WTC11 (cell line): ENCODE results near the gene NFKB1. TPM values are rescaled to one million over a fixed set of nuclear protein-coding genes. Genes with fewer than 3 reads are reported as not detected.

Experiments used
- ATAC-seq: fragments of 200-7000 bp; cut with Tn5 transposase; 2 replicates; pipeline ENCODE4 v1.10.0; 2021; ENCODE audit warnings: mild to moderate bottlenecking, moderate library complexity
- CTCF ChIA-PET: fragments of 300-600 bp; sonication (Branson Sonifier 250); formaldehyde crosslinking; loops from one replicate; lab custom pipeline; 2021; ENCODE audit warnings: antibody characterized with exemption; lab: Charles Lee
- POLR2A ChIA-PET: fragments of 350-600 bp; sonication (Branson Sonifier 250); formaldehyde crosslinking; loops from one replicate; lab custom pipeline; 2021; ENCODE audit warnings: antibody characterized with exemption; lab: Charles Lee
- DNase-seq: peaks from one replicate; pipeline ENCODE4 v3.0.0; 2021; ENCODE audit warnings: low spot score
- H3K27ac Mint-ChIP-seq: 2 replicates; pipeline ENCODE4 v1.8.0; 2021; ENCODE audit warnings: mixed read lengths
- H3K27me3 Mint-ChIP-seq: 2 replicates; pipeline ENCODE4 v1.8.0; 2021; ENCODE audit warnings: low read depth, mild to moderate bottlenecking, moderate library complexity, mixed read lengths
- H3K36me3 Mint-ChIP-seq: 2 replicates; pipeline ENCODE4 v1.8.0; 2021; ENCODE audit warnings: mixed read lengths
- H3K4me1 Mint-ChIP-seq: 2 replicates; pipeline ENCODE4 v1.8.0; 2022; ENCODE audit warnings: mixed read lengths
- H3K4me3 Mint-ChIP-seq: 2 replicates; pipeline ENCODE4 v1.8.0; 2021; ENCODE audit warnings: mild to moderate bottlenecking, moderate library complexity, mixed read lengths
- H3K9me3 Mint-ChIP-seq: 2 replicates; pipeline ENCODE4 v1.8.0; 2021; ENCODE audit warnings: mixed read lengths
- AFF4 ChIP-seq: sonication (generic); formaldehyde crosslinking; IDR thresholded peaks from 2 replicates; pipeline ENCODE4 v1.8.1; 2023; ENCODE audit warnings: mild to moderate bottlenecking, missing genetic modification reagents, borderline replicate concordance
- AR ChIP-seq: fragments of 250-450 bp; sonication (Bioruptor Pico); IDR thresholded peaks from 2 replicates; pipeline ENCODE4 v1.9.0; 2021; ENCODE audit warnings: mild to moderate bottlenecking
- ATF1 ChIP-seq: sonication (generic); formaldehyde crosslinking; IDR thresholded peaks from 2 replicates; pipeline ENCODE4 v1.8.1; 2023; ENCODE audit warnings: mild to moderate bottlenecking, moderate library complexity, missing genetic modification reagents
- CBFB ChIP-seq: sonication (generic); formaldehyde crosslinking; IDR thresholded peaks from 2 replicates; pipeline ENCODE4 v1.8.1; 2022; ENCODE audit warnings: mild to moderate bottlenecking, low read depth, missing genetic modification reagents
- CREM ChIP-seq: sonication (generic); formaldehyde crosslinking; IDR thresholded peaks from 2 replicates; pipeline ENCODE4 v1.8.1; 2022; ENCODE audit warnings: mild to moderate bottlenecking, missing genetic modification reagents, moderate library complexity
- EMX1 ChIP-seq: fragments of 250-450 bp; sonication (Bioruptor Pico); IDR thresholded peaks from 2 replicates; pipeline ENCODE4 v1.8.0; 2021; ENCODE audit warnings: mild to moderate bottlenecking
- ETV6 ChIP-seq: sonication (generic); formaldehyde crosslinking; IDR thresholded peaks from 2 replicates; pipeline ENCODE4 v1.8.1; 2022; ENCODE audit warnings: mild to moderate bottlenecking, missing genetic modification reagents
- GABPB1 ChIP-seq: sonication (generic); formaldehyde crosslinking; IDR thresholded peaks from 2 replicates; pipeline ENCODE4 v1.8.1; 2023; ENCODE audit warnings: mild to moderate bottlenecking, missing genetic modification reagents
- JAZF1 ChIP-seq: fragments of 250-450 bp; sonication (Bioruptor Pico); IDR thresholded peaks from 2 replicates; pipeline ENCODE4 v1.9.0; 2021; ENCODE audit warnings: moderate library complexity, mild to moderate bottlenecking, inconsistent platforms
- JUN ChIP-seq: sonication (generic); formaldehyde crosslinking; IDR thresholded peaks from 2 replicates; pipeline ENCODE4 v1.8.0; 2023; ENCODE audit warnings: mild to moderate bottlenecking, missing genetic modification reagents
- KAT7 ChIP-seq: sonication (generic); formaldehyde crosslinking; IDR thresholded peaks from 2 replicates; pipeline ENCODE4 v1.8.1; 2023; ENCODE audit warnings: missing genetic modification reagents, mild to moderate bottlenecking, borderline replicate concordance
- NR1H2 ChIP-seq: sonication (generic); formaldehyde crosslinking; IDR thresholded peaks from 2 replicates; pipeline ENCODE4 v1.9.0; 2021; ENCODE audit warnings: mild to moderate bottlenecking, moderate library complexity, missing genetic modification reagents
- PRRX2 ChIP-seq: fragments of 250-450 bp; sonication (Bioruptor Pico); IDR thresholded peaks from 2 replicates; pipeline ENCODE4 v1.8.0; 2021; ENCODE audit warnings: mild to moderate bottlenecking
- TCF7 ChIP-seq: sonication (generic); formaldehyde crosslinking; IDR thresholded peaks from 2 replicates; pipeline ENCODE4 v1.8.0; 2022; ENCODE audit warnings: mild to moderate bottlenecking, low read depth, missing genetic modification reagents, moderate library complexity
- ZNF138 ChIP-seq: sonication (generic); formaldehyde crosslinking; conservative IDR thresholded peaks from 2 replicates; pipeline ENCODE4 v1.8.1; 2022; ENCODE audit warnings: mild to moderate bottlenecking, moderate library complexity, missing genetic modification reagents
- ZNF423 ChIP-seq: fragments of 250-450 bp; sonication (Bioruptor Pico); IDR thresholded peaks from 2 replicates; pipeline ENCODE4 v2.1.2; 2022; ENCODE audit warnings: mild to moderate bottlenecking, moderate library complexity
- total RNA-seq: library from RNA; stranded (reverse); gene quantifications from 3 replicates; pipeline ENCODE4 v1.2.3, GENCODE V29; 2021
- TF ChIP-seq, protein P1 (sequence below): sonication (generic); formaldehyde crosslinking; IDR thresholded peaks from 2 replicates; pipeline ENCODE4 v1.8.0; 2022; ENCODE audit warnings: mild to moderate bottlenecking, missing genetic modification reagents
- TF ChIP-seq, protein P2 (sequence below): sonication (generic); formaldehyde crosslinking; IDR thresholded peaks from 2 replicates; pipeline ENCODE4 v1.8.0; 2023; ENCODE audit warnings: mild to moderate bottlenecking, missing genetic modification reagents
- TF ChIP-seq, protein P3 (sequence below): sonication (generic); formaldehyde crosslinking; IDR thresholded peaks from 2 replicates; pipeline ENCODE4 v1.8.1; 2023; ENCODE audit warnings: mild to moderate bottlenecking, missing genetic modification reagents, moderate library complexity
- TF ChIP-seq, protein P4 (sequence below): sonication (generic); formaldehyde crosslinking; IDR thresholded peaks from 2 replicates; pipeline ENCODE4 v1.8.1; 2022; ENCODE audit warnings: mild to moderate bottlenecking, moderate library complexity, missing genetic modification reagents

NFKB1 gene
- total RNA-seq, 1 experiment from 2014 or later, result 5.6 TPM

DNA sequence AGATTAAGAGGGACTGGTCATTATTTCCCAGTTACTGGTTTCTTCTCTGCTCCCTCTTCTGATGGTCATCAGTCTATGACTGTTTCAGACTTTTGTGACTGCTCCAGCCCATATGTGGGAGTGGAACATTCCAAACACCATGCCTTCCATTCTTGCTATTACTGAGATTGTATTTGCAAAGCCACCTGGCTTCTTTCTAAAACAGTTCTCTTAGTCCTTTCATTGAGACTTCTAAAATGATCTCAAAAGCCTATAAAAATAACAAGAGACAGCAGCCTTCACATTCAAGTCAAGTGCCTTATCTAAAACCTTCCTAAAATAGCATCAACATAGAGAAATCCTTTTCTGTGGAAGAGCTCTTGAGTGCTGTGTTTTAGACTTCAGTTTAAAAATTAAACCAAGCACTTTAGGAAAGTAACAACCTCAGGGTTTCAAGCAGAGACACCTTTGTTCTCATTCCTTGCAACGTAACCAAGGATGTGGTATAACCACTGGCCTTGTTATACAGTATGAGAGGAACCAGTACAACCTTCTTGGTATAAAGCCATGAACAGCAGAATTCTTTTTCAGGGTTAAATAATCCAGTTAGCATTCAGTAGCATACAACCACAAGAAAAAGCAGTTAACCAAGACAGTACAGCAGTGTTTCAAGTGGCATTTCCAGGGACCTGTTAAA is 97.1 kb downstream of the NFKB1 start:
- Mint-ChIP-seq H3K9me3 (no peaks in the 10 kb centered on the region), H3K36me3 (no peaks in the 10 kb centered on the region), H3K27ac (no peak overlapping the region), H3K4me3 (no peak overlapping the region), H3K4me1 (no peaks in the 10 kb centered on the region), H3K27me3 (no peaks in the 10 kb centered on the region)
- no peak for ATAC-seq
- no peak for TF ChIP-seq GABPB1 (CRISPR knock-in tag)
- ChIA-PET CTCF (no interaction called here), POLR2A (no interaction called here)
- no peak for DNase-seq

DNA sequence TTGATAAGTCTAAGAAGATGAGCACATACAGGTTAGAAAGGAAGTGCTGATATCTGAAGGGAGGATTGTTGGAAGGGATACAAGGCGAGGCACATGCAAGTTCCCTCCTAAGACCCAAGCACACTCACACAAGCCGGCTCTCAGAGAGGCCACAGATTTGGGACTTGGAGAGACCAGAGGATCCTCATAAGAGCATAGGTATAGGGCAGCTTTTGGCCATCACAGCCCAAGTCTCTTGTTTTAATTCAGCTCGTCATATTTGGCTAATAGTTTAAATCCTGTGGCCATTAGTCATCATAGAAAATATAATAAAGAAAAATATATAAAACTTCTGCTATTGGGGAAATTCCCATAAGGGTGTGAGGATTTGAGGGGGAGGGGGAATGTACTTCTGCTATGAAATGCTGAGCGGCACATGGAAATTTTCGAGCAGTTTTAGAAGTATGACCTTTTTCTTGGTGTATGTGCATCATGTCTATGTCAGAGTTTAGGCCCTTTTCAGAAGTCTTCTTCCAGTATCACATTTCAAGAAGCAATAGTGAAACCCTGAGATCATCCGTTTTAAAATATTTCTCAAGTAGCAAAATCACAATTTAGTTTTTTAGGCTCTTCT is 97.7 kb downstream of the NFKB1 start:
- Mint-ChIP-seq H3K4me1 (no peaks in the 10 kb centered on the region), H3K27me3 (no peaks in the 10 kb centered on the region)
- no peak for DNase-seq
- TF ChIP-seq JUN, result no peak
- TF ChIP-seq, protein P1, sequence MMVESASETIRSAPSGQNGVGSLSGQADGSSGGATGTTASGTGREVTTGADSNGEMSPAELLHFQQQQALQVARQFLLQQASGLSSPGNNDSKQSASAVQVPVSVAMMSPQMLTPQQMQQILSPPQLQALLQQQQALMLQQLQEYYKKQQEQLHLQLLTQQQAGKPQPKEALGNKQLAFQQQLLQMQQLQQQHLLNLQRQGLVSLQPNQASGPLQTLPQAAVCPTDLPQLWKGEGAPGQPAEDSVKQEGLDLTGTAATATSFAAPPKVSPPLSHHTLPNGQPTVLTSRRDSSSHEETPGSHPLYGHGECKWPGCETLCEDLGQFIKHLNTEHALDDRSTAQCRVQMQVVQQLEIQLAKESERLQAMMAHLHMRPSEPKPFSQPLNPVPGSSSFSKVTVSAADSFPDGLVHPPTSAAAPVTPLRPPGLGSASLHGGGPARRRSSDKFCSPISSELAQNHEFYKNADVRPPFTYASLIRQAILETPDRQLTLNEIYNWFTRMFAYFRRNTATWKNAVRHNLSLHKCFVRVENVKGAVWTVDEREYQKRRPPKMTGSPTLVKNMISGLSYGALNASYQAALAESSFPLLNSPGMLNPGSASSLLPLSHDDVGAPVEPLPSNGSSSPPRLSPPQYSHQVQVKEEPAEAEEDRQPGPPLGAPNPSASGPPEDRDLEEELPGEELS, result no peak
- TF ChIP-seq AR (CRISPR knock-in tag), result no peak
- TF ChIP-seq, protein P2, sequence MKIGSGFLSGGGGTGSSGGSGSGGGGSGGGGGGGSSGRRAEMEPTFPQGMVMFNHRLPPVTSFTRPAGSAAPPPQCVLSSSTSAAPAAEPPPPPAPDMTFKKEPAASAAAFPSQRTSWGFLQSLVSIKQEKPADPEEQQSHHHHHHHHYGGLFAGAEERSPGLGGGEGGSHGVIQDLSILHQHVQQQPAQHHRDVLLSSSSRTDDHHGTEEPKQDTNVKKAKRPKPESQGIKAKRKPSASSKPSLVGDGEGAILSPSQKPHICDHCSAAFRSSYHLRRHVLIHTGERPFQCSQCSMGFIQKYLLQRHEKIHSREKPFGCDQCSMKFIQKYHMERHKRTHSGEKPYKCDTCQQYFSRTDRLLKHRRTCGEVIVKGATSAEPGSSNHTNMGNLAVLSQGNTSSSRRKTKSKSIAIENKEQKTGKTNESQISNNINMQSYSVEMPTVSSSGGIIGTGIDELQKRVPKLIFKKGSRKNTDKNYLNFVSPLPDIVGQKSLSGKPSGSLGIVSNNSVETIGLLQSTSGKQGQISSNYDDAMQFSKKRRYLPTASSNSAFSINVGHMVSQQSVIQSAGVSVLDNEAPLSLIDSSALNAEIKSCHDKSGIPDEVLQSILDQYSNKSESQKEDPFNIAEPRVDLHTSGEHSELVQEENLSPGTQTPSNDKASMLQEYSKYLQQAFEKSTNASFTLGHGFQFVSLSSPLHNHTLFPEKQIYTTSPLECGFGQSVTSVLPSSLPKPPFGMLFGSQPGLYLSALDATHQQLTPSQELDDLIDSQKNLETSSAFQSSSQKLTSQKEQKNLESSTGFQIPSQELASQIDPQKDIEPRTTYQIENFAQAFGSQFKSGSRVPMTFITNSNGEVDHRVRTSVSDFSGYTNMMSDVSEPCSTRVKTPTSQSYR (CRISPR knock-in tag), result no peak
- TF ChIP-seq AFF4 (CRISPR knock-in tag), result no peak
- no peak for TF ChIP-seq JAZF1 (CRISPR knock-in tag)
- no peak for TF ChIP-seq ETV6 (CRISPR knock-in tag)
- no peak for TF ChIP-seq TCF7 (CRISPR knock-in tag)
- TF ChIP-seq, protein P3, sequence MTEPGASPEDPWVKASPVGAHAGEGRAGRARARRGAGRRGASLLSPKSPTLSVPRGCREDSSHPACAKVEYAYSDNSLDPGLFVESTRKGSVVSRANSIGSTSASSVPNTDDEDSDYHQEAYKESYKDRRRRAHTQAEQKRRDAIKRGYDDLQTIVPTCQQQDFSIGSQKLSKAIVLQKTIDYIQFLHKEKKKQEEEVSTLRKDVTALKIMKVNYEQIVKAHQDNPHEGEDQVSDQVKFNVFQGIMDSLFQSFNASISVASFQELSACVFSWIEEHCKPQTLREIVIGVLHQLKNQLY (CRISPR knock-in tag), result no peak
- no peak for TF ChIP-seq ATF1 (CRISPR knock-in tag)
- TF ChIP-seq NR1H2 (CRISPR knock-in tag), result no peak
- TF ChIP-seq PRRX2, result no peak
- TF ChIP-seq CREM (CRISPR knock-in tag), result no peak
- TF ChIP-seq KAT7 (CRISPR knock-in tag), result no peak
- no peak for TF ChIP-seq EMX1 (CRISPR knock-in tag)
- TF ChIP-seq ZNF423, result no peak
- no peak for TF ChIP-seq ZNF138 (CRISPR knock-in tag)
- no peak for TF ChIP-seq CBFB (CRISPR knock-in tag)
- TF ChIP-seq, protein P4, sequence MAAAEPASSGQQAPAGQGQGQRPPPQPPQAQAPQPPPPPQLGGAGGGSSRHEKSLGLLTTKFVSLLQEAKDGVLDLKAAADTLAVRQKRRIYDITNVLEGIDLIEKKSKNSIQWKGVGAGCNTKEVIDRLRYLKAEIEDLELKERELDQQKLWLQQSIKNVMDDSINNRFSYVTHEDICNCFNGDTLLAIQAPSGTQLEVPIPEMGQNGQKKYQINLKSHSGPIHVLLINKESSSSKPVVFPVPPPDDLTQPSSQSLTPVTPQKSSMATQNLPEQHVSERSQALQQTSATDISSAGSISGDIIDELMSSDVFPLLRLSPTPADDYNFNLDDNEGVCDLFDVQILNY (CRISPR knock-in tag), result no peak
- TF ChIP-seq, all 79 proteins: peak for 0
- POLR2A ChIA-PET, result no interaction called here
- no peak for ATAC-seq
- H3K9me3 Mint-ChIP-seq, result no peaks in the 10 kb centered on the region
- no peaks in the 10 kb centered on the region for H3K36me3 Mint-ChIP-seq
- no peak overlapping the region for H3K27ac Mint-ChIP-seq
- CTCF ChIA-PET, result interaction anchor here (2.1 kb wide), 1 partner anchor 20 kb away, joined by 5 read pairs; no protein-coding TSS in a partner anchor
- no peak overlapping the region for H3K4me3 Mint-ChIP-seq
